GM19238 (cell line): Measurements from ENCODE around the gene CENPL.
A peak's percentile ranks its signal among the peaks of the same experiment; 100 is the strongest.
"Not testable (repeated sequence)": the region's sequence is repeated elsewhere in the genome, so short reads cannot be mapped to it uniquely, and the experiment has no call there.

ENCODE experiments used
- DNase-seq: peaks from one replicate; pipeline ENCODE4 v3.0.0; 2011; ENCODE audit warnings: low spot score; ENCODE audit not compliant: insufficient read length

CENPL gene

DNA sequence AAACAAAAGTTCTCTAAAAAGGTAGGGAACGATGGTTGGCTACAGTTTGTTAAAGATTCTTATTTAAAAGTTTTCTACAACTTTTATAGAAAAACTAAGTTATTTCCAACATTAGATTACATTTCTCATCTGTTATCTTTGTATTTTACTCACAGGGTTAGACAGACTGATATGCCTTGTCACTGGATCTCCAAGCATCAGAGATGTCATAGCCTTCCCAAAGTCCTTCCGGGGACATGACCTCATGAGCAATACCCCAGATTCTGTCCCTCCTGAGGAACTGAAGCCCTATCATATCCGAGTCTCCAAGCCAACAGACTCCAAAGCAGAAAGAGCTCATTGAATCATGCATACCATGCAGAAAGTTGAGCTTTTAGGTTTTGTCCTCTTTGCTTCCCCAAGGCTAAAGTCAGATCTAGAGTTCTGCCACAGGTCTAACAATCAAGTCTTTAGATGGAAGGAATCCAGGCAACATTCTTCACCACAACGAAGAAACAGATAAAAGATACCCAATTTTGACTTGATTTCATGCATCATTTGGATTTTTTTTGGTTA, 32.8 kb upstream of the CENPL start:
- no peak for DNase-seq

DNA sequence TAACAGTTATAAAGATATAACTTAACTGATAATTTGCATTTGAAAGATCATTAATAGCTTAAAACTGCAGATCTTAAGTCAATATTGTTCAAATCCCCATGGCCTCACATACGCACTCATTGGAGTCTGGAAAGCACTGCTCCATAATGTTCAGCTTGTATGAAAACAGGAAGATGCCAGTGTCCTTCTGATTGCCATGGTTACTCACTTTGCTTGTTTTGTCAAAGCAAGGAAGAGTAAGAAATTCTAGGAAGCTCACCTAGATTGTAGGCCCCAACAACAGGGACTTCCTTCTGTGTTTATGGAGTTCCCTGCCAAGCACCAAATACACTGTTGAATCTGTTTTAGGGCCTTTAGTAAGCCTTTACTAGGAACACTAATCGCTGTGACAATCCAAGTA, 32.2 kb upstream of the CENPL start:
- no peak for DNase-seq

DNA sequence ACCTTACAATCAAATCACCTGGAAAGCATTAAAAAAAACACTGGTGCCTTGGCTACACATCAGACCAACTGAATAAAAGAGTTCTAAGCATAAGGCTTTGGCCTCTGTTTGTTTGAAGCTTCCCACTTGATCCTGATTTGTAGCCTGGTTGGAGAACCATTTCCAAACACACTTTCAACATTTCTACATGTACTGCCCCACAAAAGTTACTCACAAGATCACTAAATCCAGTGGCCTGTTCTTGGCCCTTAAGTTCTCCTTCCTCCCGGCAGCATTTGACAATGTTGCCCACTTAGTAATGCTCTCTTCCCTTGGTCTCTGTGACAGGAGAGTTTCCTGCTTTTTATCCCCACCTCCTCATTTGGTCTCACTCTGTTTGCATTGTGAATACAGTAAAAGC, 31.3 kb upstream of the CENPL start:
- no peak for DNase-seq

DNA sequence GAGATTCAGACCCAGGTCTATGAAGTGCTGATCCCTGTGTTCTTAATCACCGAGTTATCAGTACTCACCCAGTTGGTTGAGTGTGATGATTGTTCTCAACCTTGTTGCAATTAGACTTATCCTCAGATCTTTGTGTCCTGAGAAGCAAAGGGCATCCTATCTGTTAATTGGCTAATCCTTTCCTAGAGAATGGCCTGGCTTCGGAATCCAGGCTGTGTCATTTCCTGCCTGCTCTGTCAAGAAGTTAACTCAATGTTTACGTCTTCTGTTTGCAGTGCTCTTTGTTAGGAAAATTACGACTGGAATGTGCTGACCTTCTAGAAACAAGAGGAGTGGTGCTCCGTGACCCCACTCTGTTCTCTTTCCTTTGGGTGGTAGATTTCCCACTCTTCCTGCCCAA, 28.4 kb upstream of the CENPL start:
- no peak for DNase-seq

GRCh38 chr1:173852105-173852504, 27.4 kb upstream of the CENPL start:
- no peak for DNase-seq

DNA sequence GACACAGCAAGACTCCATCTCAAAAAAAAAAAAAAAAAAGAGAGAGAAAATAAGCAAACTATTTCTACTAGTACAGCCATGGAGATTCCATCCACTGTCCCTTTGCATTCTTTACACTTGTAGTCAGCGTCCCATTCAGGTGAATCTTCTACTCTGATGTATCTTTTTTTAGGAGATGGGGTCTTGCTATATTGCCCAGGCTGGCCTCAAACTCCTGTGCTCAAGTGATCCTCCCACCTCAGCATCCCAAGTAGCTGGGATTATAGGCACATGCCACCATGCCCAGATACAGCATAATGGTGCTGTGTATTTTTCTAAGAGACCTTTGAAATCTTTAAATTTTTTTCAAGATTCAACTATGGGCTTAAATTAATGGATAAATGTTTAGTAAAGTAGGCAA, 8.1 kb upstream of the CENPL start:
- DNase-seq = no peak

DNA sequence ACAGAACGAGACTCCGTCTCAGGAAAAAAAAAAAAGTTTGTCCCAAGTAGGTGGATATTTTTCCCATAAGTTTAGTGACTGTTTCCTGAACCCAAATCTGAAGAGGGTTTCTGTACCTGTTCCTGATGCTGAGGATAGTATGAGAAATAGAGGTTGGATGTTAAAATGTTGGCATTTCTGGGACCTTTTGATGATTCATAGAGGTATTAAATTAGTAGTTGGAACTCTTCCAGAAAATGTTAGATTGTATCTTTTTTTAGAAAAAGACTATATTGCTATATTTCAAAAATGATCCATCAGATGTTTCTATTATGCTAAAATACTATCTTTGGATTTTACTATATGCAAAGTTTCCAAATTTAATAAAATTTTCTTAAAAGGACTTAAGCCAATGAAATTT, 2.9 kb upstream of the CENPL start:
- DNase-seq = no peak

DNA sequence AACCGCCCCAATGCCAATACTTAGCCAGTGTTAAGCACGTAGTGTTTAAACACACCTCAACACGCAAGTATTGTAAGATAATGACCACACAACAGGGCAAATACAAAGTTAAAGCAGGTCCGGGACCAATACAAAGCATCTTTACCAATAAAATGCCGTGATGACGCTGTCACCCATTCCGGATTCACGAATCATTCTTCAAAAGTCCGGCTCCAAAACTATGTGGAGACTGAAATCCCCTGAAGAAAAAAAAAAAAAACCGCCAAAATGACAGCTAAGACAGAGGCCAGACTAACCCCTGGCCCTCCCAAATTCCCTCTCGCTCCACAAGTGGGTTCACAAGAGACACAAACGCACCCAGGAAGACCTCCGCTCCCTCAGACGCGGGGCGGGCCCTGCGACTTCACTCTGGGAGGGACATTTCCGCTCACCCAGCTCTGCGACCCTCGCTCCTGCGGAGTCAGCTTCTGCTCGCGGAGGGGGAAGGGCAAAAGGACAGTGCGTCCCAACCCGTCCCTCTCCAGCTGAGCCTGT, 835 bp downstream of the CENPL start:
- DNase-seq = peak; percentile 32

DNA sequence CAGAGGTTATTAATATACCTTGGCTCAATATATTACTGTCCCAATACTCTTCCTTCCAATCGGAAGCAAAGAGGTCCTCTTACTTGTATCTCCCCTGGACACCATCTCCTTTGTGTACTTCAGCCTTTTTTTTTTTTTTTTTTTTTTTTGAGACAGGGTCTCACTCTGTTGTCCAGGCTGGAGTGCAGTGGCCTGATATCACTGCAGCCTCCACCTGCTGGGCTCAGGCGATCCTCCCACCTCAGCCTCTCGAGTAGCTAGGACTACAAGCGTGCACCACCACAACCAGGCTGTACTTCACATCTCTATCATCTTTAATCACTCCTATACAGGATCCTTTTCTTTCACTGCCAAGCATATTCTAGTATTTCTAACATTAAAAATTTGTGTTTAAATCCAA, 3.0 kb downstream of the CENPL start:
- DNase-seq = no peak

DNA sequence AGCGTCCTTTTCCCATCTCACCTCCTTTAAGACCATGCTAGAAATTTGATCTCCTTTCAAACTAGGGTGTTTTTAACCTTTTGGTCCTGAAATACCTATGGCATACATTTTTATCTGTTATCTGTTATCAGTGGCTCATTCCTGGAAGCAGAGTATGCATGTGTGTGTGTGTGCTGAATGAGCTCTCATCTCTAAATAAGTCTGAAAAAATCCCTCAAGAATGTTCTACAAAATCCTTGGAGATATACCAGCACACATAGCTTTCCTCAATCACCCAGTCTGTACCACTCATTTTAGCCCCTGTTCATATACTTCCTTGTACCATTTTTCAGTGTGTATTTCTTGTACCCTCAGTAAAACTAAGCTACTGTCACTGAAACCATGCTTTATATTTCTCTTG, 6.2 kb downstream of the CENPL start:
- DNase-seq = no peak

- not testable (repeated sequence) for DNase-seq
Measured at GRCh38 chr1:173813654-173814053, 11.0 kb downstream of the CENPL start.

DNA sequence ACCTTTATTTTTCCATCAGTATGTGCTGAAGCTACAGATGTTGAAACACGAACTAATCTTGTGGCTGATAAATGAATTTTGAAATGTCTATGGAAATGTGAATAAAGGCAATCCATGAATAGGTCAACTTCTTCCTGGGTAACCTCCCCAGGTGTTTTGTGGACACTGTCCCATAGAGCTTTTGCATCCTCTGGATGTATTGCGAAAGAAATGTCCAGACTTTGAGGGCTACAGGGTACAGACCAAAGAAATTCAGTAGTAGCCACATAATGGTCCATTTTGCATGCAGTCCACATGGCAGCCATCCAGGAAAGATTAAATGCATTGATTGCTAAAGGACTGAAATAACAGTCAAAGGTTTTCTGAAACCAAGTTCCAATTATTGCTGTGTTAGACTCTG, 21.7 kb downstream of the CENPL start:
- DNase-seq = no peak

DNA sequence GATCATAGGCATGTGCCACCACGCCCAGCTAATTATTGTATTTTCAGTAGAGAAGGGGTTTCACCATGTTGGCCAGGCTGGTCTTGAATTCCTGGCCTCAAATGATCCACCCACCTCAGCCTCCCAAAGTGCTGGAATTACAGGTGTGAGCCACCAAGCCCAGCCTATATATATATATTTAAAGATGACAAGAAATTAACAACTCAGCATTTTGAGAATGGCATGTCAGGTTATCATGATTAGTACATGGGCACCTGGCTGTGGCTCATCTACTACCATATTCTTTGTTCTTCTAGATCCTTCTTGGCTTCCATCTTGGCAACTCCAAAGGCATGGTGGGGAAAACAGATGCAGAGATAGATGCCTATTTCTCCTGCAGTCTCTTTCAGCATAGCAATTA, 24.7 kb downstream of the CENPL start:
- not testable (repeated sequence) for DNase-seq

DNA sequence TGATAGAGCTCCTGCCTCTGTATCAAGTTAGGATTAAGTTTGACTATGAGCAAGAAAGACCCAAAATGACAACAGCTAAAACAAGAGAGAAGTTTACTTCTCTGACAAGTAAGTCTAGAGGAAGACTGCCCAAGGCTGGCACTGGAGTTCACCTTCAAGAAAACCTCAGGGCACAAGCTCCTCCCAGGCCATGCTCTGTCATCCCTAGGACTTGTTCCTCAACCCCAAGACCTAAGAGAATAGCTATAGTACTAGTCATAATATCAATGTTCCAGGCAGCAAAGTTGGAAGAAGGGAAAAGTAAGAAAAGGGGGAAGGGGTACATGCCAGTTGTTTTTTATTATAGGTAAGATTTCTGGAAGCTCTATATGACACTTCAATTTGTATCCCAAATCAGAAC, 26.6 kb downstream of the CENPL start:
- no peak for DNase-seq

DNA sequence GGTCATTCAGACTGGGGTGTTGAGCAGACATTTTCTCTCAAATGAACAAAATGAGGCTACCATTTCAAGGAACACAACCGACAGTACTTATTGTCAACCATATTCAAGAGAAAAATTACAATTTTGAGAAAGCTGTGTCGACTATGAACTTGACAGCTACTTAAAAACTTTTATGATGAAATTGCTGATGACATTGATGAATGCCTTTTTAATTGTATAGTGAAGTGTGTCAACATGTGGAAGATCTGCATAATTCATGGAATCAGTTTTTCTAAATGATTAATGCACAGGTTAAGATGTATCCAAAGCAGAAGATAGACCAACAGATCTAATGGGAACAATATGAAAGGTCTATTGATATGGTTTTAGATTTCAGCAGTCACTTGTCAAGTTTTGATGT, 34.8 kb downstream of the CENPL start:
- DNase-seq = no peak

DNA sequence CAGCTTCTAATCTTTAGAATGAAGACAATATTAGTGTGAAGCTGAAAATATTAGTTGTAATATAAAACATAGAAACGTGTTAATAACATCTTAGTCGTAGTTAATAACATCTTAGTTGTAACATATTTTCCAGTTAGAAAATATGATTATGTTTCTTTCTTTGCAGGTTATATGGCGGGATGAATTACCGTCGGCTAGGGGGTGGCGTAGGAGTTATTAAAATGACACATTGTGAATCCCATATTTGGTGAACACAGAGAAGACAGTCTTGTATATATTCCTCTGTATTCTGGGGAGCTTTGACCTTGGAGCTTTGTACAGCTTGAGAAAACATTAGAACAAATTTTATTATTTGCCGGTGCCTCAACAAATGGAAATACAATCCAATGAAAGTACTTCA, 39.7 kb downstream of the CENPL start:
- no peak for DNase-seq

DNA sequence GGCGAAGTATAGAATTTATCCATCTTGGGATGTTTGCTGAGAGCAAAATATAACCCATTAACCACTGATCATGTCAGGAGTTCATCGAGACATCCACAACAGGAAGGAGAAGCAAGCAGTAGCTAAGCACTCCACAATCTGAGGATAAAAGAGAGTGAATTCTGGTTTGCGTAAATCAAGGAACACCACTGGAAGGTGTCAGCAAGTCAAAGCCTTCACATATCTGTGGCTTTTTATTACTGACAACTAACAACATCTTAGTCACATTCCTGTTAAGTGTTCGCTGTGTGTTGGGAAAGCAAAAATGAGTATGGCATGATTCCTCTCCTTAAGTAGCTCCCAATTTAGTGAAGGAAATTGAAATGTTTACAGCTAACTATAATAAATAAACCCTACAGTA, 44.7 kb downstream of the CENPL start:
- no peak for DNase-seq

DNA sequence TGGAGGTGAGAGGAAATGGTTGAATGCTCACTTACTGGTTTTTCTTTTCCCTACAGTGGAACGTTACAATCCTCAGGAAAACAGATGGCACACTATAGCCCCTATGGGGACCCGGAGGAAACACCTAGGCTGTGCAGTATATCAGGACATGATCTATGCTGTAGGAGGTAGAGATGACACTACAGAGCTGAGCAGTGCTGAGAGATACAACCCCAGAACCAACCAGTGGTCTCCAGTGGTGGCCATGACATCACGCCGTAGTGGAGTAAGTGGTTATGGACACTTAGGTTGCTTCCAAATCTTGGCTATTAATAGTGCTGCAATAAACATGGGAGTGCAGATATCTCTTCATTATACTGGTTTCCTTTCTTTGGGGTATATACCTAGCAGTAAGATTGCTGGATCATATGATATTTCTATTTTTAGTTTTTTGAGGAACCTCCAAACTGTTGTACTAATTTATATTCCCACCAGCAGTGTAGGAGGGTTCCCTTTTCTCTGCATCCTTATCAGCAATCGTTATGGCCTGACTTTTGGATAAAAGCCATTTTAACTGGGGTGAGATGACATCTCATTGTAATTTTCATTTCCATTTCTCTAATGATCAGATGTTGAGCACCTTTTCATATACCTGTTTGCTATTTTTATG, 49.0 kb downstream of the CENPL start:
- no peak for DNase-seq

GRCh38 chr1:173771560-173771959, 53.1 kb downstream of the CENPL start:
- DNase-seq = no peak

- not testable (repeated sequence) for DNase-seq
Measured at GRCh38 chr1:173770330-173770729, 54.4 kb downstream of the CENPL start.

- DNase-seq = no peak
Measured at GRCh38 chr1:173768827-173769226, 55.9 kb downstream of the CENPL start.

DNA sequence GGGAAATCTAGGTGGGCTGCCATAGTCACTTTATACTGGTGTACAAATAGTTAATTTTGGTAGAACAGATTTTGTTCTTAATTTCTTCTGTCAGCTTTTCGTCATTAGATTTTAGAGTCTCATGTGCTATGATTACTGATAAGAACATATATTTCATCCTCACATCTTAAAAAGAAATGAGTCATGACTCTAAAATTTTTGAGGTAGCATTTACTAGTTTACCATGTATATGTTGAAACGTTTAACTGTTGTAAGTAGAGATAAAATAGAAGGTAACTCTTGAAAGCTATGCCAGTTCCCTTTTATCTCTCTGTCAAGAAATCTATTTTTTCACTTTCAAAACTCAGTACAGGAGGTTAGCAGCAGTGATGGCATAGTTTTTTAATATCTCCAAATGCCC, 56.5 kb downstream of the CENPL start:
- DNase-seq = no peak

DNA sequence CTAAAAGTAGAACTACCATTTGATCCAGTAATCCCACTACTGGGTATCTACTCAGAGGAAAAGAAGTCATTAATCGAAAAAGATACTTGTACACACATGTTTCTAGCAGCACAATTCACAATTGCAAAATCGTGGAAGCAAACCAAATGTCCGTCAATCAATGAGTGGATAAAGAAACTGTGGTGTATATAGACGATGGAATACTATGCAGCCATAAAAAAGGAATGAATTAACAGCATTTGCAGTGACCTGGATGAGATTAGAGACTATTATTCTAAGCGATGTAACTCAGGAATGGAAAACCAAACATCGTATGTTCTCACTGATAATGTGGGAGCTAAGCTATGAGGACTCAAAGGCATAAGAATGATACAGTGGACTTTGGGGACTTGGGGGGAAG, 60.4 kb downstream of the CENPL start:
- not testable (repeated sequence) for DNase-seq
